ENCODE measurements around the gene ARF4. TPM values are rescaled to one million over a fixed set of nuclear protein-coding genes. Genes with fewer than 3 reads are reported as not detected.

The ARF4 gene
- polyA plus RNA-seq, 5 donors: 221 to 241 (median 226) TPM

GRCh38 chr3:57583544-57583943, 13.6 kb downstream of the ARF4 start:
- DNase-seq: no peak

- no peak for DNase-seq
Measured at GRCh38 chr3:57582474-57583168, 14.5 kb downstream of the ARF4 start.

GRCh38 chr3:57577801-57578200, 19.3 kb downstream of the ARF4 start:
- DNase-seq: no peak

- no peak for DNase-seq
Measured at GRCh38 chr3:57575966-57576626, 21.0 kb downstream of the ARF4 start.

- no peak for DNase-seq
Measured at GRCh38 chr3:57572096-57572495, 25.0 kb downstream of the ARF4 start.

- no peak for DNase-seq
Measured at GRCh38 chr3:57570878-57571277, 26.3 kb downstream of the ARF4 start.

GRCh38 chr3:57569859-57570450, 27.2 kb downstream of the ARF4 start:
- DNase-seq: no peak

GRCh38 chr3:57559526-57559925, 37.6 kb downstream of the ARF4 start:
- DNase-seq: no peak

- DNase-seq: no peak
Measured at GRCh38 chr3:57557085-57557537, 40.0 kb downstream of the ARF4 start.

- no peak for DNase-seq
Measured at GRCh38 chr3:57556459-57557084, 40.6 kb downstream of the ARF4 start.

- peak; percentile 88 for DNase-seq
Measured at GRCh38 chr3:57555738-57556458, 41.2 kb downstream of the ARF4 start, which contains the start of gene PDE12. Gene PDE12 (plus strand): TSS chr3:57556274. CDS start chr3:57556380, 106 bp downstream.

- DNase-seq: no peak
Measured at GRCh38 chr3:57555306-57555705, 41.8 kb downstream of the ARF4 start.

GRCh38 chr3:57546616-57547015, 50.5 kb downstream of the ARF4 start:
- DNase-seq: no peak

- no peak for DNase-seq
Measured at GRCh38 chr3:57545636-57546268, 51.4 kb downstream of the ARF4 start.

GRCh38 chr3:57544181-57545125, 52.7 kb downstream of the ARF4 start, which contains the start of gene DNAH12:
Gene DNAH12 (minus strand): TSS chr3:57544344. CDS start chr3:57542870, 1,474 bp downstream.
- DNase-seq: peak; percentile 63 to 70

GRCh38 chr3:57538465-57538864, 58.7 kb downstream of the ARF4 start:
- no peak for DNase-seq

- no peak for DNase-seq
Measured at GRCh38 chr3:57530071-57530608, 67.0 kb downstream of the ARF4 start.
